Left hindlimb (tissue), 1 donor: ENCODE measurements around the gene HOXC10.

ENCODE experiments used
- DNase-seq: peaks from one replicate; pipeline ENCODE4 v3.0.0-alpha.2; 2018

Gene HOXC10

GRCh38 chr12:54004063-54004840 lies 19.3 kb downstream of the HOXC10 start:
- no peak for DNase-seq

- no peak for DNase-seq
These were observed 20.0 kb downstream of the HOXC10 start for GRCh38 chr12:54004841-54005530.

GRCh38 chr12:54005531-54005852 lies 20.5 kb downstream of the HOXC10 start:
- DNase-seq = no peak

- peak; percentile 91 for DNase-seq
These were observed 21.1 kb downstream of the HOXC10 start for GRCh38 chr12:54005853-54006558.

GRCh38 chr12:54006559-54007220 lies 21.7 kb downstream of the HOXC10 start:
- DNase-seq = no peak

- no peak for DNase-seq
These were observed 22.8 kb downstream of the HOXC10 start for GRCh38 chr12:54007538-54008259.

- no peak for DNase-seq
These were observed 23.3 kb downstream of the HOXC10 start for GRCh38 chr12:54008260-54008552.

GRCh38 chr12:54009171-54010052 lies 24.5 kb downstream of the HOXC10 start:
- no peak for DNase-seq

GRCh38 chr12:54010053-54010971 lies 25.4 kb downstream of the HOXC10 start:
- no peak for DNase-seq

GRCh38 chr12:54010972-54011664 lies 26.2 kb downstream of the HOXC10 start:
- no peak for DNase-seq

- DNase-seq = no peak
These were observed 27.0 kb downstream of the HOXC10 start for GRCh38 chr12:54011665-54012532.

- DNase-seq = no peak
These were observed 27.9 kb downstream of the HOXC10 start for GRCh38 chr12:54012631-54013409.

- DNase-seq = no peak
These were observed 29.6 kb downstream of the HOXC10 start for GRCh38 chr12:54014377-54015017.

GRCh38 chr12:54015018-54015931 lies 30.3 kb downstream of the HOXC10 start:
- DNase-seq = no peak

- no peak for DNase-seq
These were observed 31.1 kb downstream of the HOXC10 start for GRCh38 chr12:54016051-54016450.

- no peak for DNase-seq
These were observed 31.6 kb downstream of the HOXC10 start for GRCh38 chr12:54016478-54016964.
